Panc1 (cell line): Measurements from ENCODE around the gene CCDC15. TPM values are rescaled to one million over a fixed set of nuclear protein-coding genes. Genes with fewer than 3 reads are reported as not detected.

ENCODE experiments used
- ATAC-seq: fragments of 200-7000 bp; cut with Tn5 transposase; 2 replicates; pipeline ENCODE4 v1.9.1; 2020; ENCODE audit warnings: mild to moderate bottlenecking, moderate library complexity
- BruUV-seq: library from RNA; stranded (reverse); fragments of 400-500 nt; replicated peaks from 2 replicates; lab custom pipeline; 2021; lab: Mats Ljungman, UMichigan
- CTCF ChIA-PET: fragments of 300-600 bp; sonication (Branson Sonifier 250); formaldehyde crosslinking; loops from one replicate; lab custom pipeline; 2022; ENCODE audit warnings: antibody characterized with exemption; lab: Charles Lee
- POLR2A ChIA-PET: fragments of 300-600 bp; sonication (Branson Sonifier 250); formaldehyde crosslinking; loops from one replicate; lab custom pipeline; 2022; ENCODE audit warnings: antibody characterized with exemption; lab: Charles Lee
- DNase-seq: peaks from one replicate; pipeline ENCODE4 v3.0.0-alpha.2; 2010; ENCODE audit warnings: low read depth, low spot score
- H3K27ac ChIP-seq: 2 replicates; pipeline ENCODE4 v1.5.1; 2011; ENCODE audit warnings: mild to moderate bottlenecking, low read length, inconsistent platforms
- H3K27me3 ChIP-seq: fragments of 200-500 bp; sonication (Bioruptor generic); 2 replicates; pipeline ENCODE4 v1.6.0; 2014; ENCODE audit warnings: low read length, inconsistent platforms; ENCODE audit not compliant: control insufficient read depth, insufficient read depth
- H3K36me3 ChIP-seq: fragments of 200-500 bp; sonication (Bioruptor generic); 2 replicates; pipeline ENCODE4 v1.5.1; 2014; ENCODE audit warnings: inconsistent platforms, mild to moderate bottlenecking, low read length, moderate library complexity; ENCODE audit not compliant: control insufficient read depth, insufficient read depth
- H3K4me1 ChIP-seq: 2 replicates; pipeline ENCODE4 v1.5.1; 2011; ENCODE audit warnings: inconsistent platforms, mild to moderate bottlenecking, low read length, moderate library complexity; ENCODE audit not compliant: control insufficient read depth, insufficient read depth
- H3K4me3 ChIP-seq, 2 experiments: 2 replicates each; pipeline ENCODE4 v1.5.1; 2011 to 2012; ENCODE audit warnings: low read depth in 2 of 2, low read length in 2 of 2, mild to moderate bottlenecking in 2 of 2, inconsistent platforms in 1 of 2, moderate library complexity in 1 of 2
- H3K9me3 ChIP-seq: fragments of 200-500 bp; sonication (Bioruptor generic); 2 replicates; pipeline ENCODE4 v1.5.1; 2014; ENCODE audit warnings: low read depth, mild to moderate bottlenecking, inconsistent platforms, low read length, moderate library complexity; ENCODE audit not compliant: control insufficient read depth, insufficient read depth
- CTCF ChIP-seq: fragments of 450-650 bp; IDR thresholded peaks from 2 replicates; pipeline ENCODE4 v1.5.1; 2017; ENCODE audit warnings: mild to moderate bottlenecking
- POLR2AphosphoS5 ChIP-seq: IDR thresholded peaks from 2 replicates; pipeline ENCODE4 v1.6.1; 2012; ENCODE audit warnings: mild to moderate bottlenecking, low read depth, low read length, moderate library complexity
- REST ChIP-seq, 2 experiments: IDR thresholded peaks; 2 replicates each; pipeline ENCODE4 v1.6.1; 2011 to 2012; ENCODE audit warnings: low read depth in 2 of 2, control low read depth in 1 of 2, low read length in 1 of 2, mild to moderate bottlenecking in 1 of 2, moderate library complexity in 1 of 2; ENCODE audit not compliant: insufficient read depth in 1 of 2
- SIN3A ChIP-seq: IDR thresholded peaks from 2 replicates; pipeline ENCODE4 v1.6.1; 2012; ENCODE audit warnings: low read depth, mild to moderate bottlenecking, low read length, moderate library complexity, borderline replicate concordance; ENCODE audit not compliant: insufficient read depth
- TCF7L2 ChIP-seq: IDR thresholded peaks from 2 replicates; pipeline ENCODE4 v1.6.1; 2011; ENCODE audit warnings: mild to moderate bottlenecking, low read depth, low read length, inconsistent platforms
- in situ Hi-C: cut with HindIII; loops from 2 replicates; pipeline ENCODE4 v1.10.0; 2016; ENCODE audit warnings: low sequenced_read_pairs, low pct_unique_long_range_greater_than_20kb
- intact Hi-C: fragments of 100-400 bp; cut with micrococcal nuclease; formaldehyde crosslinking; loops from one replicate; pipeline ENCODE4 v1.10.0; 2022; ENCODE audit not compliant: unreplicated experiment
- total RNA-seq: library from RNA; stranded (reverse); gene quantifications from one replicate; pipeline ENCODE4 v1.2.1, GENCODE V29; 2021; ENCODE audit not compliant: unreplicated experiment

The CCDC15 gene
- total RNA-seq, 1 experiment from 2014 or later: 2.8 TPM

GRCh38 chr11:124988063-124988462, 34.1 kb downstream of the CCDC15 start:
- BruUV-seq: no TSS peak
- intact Hi-C loops (no loop called here), in situ Hi-C loops (no loop called here)
- DNase-seq (no peak), ATAC-seq (no peak)
- H3K9me3 ChIP-seq: no peaks in the 10 kb centered on the region
- H3K27me3 ChIP-seq: no peaks in the 10 kb centered on the region
- no peaks in the 10 kb centered on the region for H3K4me1 ChIP-seq
- H3K36me3 ChIP-seq: no peaks in the 10 kb centered on the region
- CTCF ChIA-PET: no interaction called here
- no peak overlapping the region for H3K4me3 ChIP-seq
- H3K27ac ChIP-seq: no peak overlapping the region
- TF ChIP-seq CTCF (no peak), POLR2AphosphoS5 (no peak), REST (IDR thresholded peaks at IDR 0.05; ENCODE audit: insufficient read depth in 1 of 2, low read depth in 2 of 2, low read length in 1 of 2) (no peak), TCF7L2 (no peak), SIN3A (no peak)
- POLR2A ChIA-PET: no interaction called here

DNA sequence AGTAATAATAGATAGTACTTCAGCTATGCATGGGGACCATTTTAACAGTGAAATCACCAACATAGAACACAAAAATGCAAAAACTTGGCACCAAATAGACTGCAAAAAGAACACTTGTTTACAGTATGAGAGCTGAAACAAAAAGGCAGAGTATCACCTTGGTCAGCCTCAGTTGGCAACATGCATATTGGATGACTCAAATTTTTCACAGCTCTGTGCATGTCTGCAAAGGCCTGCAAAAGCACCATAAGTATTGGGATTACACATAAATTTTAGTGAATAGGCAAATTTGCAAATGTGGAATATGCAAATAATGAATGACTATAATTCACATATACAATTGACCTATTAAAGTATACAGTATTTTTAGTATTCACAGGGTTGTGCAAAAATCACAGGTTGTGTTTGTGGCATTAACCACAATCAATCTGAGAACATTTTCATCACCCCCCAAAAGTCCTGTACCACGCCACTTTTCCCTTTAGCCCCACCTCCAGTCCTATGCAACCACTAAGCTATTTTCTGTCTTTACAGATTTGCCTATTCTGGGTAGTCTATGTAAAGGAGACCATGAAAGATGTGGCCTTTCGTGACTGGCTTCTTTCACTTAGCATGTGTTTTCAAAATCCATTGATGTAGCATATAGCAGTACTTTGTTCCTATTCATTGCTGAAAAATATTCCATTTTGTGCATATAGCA, 47.2 kb downstream of the CCDC15 start:
- ATAC-seq (no peak), DNase-seq (no peak)
- H3K27ac ChIP-seq: no peak overlapping the region
- intact Hi-C loops: no loop called here
- ChIA-PET POLR2A (no interaction called here), CTCF (no interaction called here)
- H3K27me3 ChIP-seq: no peaks in the 10 kb centered on the region
- no peak overlapping the region for H3K4me3 ChIP-seq
- no peaks in the 10 kb centered on the region for H3K4me1 ChIP-seq
- in situ Hi-C loops: no loop called here
- peaks cover 3% of the 10 kb centered on the region; the same call in 1 of the 2 replicates for H3K9me3 ChIP-seq
- BruUV-seq: no TSS peak
- no peaks in the 10 kb centered on the region; the same call in 1 of the 2 replicates for H3K36me3 ChIP-seq
- TF ChIP-seq CTCF: no peak
- no peak for TF ChIP-seq SIN3A
- no peak for TF ChIP-seq REST (IDR thresholded peaks at IDR 0.05; ENCODE audit: insufficient read depth in 1 of 2, low read depth in 2 of 2, low read length in 1 of 2)
- TF ChIP-seq POLR2AphosphoS5: no peak
- no peak for TF ChIP-seq TCF7L2
